Measurements from ENCODE around the gene PDE8B. TPM values are rescaled to one million over a fixed set of nuclear protein-coding genes. Genes with fewer than 3 reads are reported as not detected.

Gene PDE8B
- total RNA-seq, 3 donors from 2014 or later = 4.9 to 57.1 (median 8.6) TPM

DNA sequence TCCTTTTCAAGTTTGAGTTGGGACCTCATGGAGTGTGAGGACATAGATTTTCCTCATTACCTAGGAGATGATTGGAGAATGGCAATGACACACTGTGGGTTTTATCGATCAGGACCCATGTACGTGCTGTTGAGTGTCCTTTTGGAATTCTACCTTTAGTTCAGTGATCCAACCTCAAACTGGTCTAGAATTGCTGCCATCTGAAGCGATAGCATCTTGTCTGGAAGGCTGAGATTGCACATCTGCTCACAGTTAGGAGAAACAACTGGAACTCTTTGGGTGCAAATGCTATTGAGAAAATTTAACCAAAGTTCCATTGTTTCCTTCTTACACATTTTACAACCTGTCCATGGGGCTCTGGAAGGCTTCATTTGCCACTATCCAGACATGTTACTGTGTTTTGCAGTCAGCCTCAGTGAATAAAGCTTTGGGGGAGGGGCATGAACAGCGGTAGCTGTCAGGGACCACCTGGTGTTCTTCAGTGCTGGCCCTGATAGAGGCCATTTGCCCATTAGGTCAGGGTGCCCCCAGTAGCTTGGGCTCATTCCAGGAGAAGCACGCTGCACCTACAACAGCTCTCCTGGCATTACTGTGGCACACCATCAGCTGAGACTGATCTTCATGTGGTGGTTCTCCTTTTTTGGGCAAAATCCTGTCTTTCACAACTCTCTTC is 123.1 kb downstream of the PDE8B start:
- H3K4me3 ChIP-seq = no peak overlapping the region
- no peaks in the 10 kb centered on the region for H3K27me3 ChIP-seq
- no peak overlapping the region for H3K27ac ChIP-seq
- intact Hi-C loops (cut with DNase I; ENCODE audit: low total_unique reads) = loop anchor here (10.0 kb wide), 1 partner anchor 739 kb away; no protein-coding TSS in a partner anchor
- no peak for DNase-seq (ENCODE audit: low spot score in 2 of 2)
- no peaks in the 10 kb centered on the region for H3K4me1 ChIP-seq
- H3K9me3 ChIP-seq = no peaks in the 10 kb centered on the region
- no peaks in the 10 kb centered on the region for H3K36me3 ChIP-seq
- TF ChIP-seq POLR2AphosphoS5 (IDR thresholded peaks at IDR 0.05) (no peak), POLR2A (IDR thresholded peaks at IDR 0.05) (no peak)
- TF ChIP-seq, protein P1, sequence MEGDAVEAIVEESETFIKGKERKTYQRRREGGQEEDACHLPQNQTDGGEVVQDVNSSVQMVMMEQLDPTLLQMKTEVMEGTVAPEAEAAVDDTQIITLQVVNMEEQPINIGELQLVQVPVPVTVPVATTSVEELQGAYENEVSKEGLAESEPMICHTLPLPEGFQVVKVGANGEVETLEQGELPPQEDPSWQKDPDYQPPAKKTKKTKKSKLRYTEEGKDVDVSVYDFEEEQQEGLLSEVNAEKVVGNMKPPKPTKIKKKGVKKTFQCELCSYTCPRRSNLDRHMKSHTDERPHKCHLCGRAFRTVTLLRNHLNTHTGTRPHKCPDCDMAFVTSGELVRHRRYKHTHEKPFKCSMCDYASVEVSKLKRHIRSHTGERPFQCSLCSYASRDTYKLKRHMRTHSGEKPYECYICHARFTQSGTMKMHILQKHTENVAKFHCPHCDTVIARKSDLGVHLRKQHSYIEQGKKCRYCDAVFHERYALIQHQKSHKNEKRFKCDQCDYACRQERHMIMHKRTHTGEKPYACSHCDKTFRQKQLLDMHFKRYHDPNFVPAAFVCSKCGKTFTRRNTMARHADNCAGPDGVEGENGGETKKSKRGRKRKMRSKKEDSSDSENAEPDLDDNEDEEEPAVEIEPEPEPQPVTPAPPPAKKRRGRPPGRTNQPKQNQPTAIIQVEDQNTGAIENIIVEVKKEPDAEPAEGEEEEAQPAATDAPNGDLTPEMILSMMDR (IDR thresholded peaks at IDR 0.05) = no peak

DNA sequence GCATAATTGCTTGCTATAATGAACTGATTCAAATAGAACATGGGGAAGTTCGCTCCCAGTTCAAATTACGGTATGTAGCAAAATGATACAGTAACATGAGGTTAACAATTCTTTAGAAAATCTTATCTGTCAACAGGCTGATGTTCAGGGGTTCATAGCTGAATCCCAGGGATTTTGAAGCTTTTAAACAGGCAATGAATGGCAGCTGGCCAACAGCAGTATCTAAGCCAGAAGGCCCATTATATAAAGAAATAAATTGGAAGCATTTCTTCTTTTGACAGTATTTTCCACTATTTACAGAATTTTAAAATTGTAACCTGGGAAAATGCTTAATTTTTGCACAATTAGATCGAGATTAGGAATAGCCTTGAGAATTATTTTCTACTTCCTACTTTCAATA is 126.8 kb downstream of the PDE8B start:
- Histone ChIP-seq H3K27ac (no peak overlapping the region), H3K36me3 (no peaks in the 10 kb centered on the region), H3K9me3 (no peaks in the 10 kb centered on the region), H3K4me1 (no peaks in the 10 kb centered on the region), H3K27me3 (no peaks in the 10 kb centered on the region), H3K4me3 (no peak overlapping the region)
- intact Hi-C loops (cut with DNase I; ENCODE audit: low total_unique reads) = loop anchor here (10.0 kb wide), 1 partner anchor 742 kb away; no protein-coding TSS in a partner anchor
- TF ChIP-seq, protein P1 (IDR thresholded peaks at IDR 0.05) = no peak
- no peak for TF ChIP-seq POLR2AphosphoS5 (IDR thresholded peaks at IDR 0.05)
- TF ChIP-seq POLR2A (IDR thresholded peaks at IDR 0.05) = no peak
- no peak for DNase-seq (ENCODE audit: low spot score in 2 of 2)

DNA sequence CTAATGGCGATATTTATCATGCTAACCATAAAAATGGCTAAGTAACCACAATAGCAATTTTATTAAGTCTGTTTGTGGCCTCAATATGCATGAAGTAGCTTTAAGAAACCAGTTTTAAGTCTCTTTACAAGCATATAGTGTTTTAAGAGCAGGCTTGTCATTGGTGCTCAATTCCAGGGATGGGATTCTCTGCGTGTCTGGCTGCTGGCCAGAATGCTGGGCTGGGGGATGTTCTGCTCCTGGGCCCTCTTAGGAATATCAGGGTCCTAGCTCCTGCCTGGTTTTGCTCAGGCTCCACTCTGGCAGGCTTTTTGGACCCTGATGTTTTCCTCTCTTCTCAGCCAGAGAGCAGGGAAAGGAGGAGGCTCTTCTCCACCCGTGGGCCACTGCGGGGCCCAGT is 127.2 kb downstream of the PDE8B start:
- no peak for DNase-seq (ENCODE audit: low spot score in 2 of 2)
- intact Hi-C loops (cut with DNase I; ENCODE audit: low total_unique reads) = loop anchor here (10.0 kb wide), 1 partner anchor 743 kb away; no protein-coding TSS in a partner anchor
- H3K27ac ChIP-seq = no peak overlapping the region
- TF ChIP-seq POLR2AphosphoS5 (IDR thresholded peaks at IDR 0.05) (no peak), POLR2A (IDR thresholded peaks at IDR 0.05) (no peak)
- TF ChIP-seq, protein P1 (IDR thresholded peaks at IDR 0.05) = no peak
- H3K36me3 ChIP-seq = no peaks in the 10 kb centered on the region
- H3K27me3 ChIP-seq = no peaks in the 10 kb centered on the region
- H3K4me1 ChIP-seq = no peaks in the 10 kb centered on the region
- H3K4me3 ChIP-seq = no peak overlapping the region
- H3K9me3 ChIP-seq = no peaks in the 10 kb centered on the region

DNA sequence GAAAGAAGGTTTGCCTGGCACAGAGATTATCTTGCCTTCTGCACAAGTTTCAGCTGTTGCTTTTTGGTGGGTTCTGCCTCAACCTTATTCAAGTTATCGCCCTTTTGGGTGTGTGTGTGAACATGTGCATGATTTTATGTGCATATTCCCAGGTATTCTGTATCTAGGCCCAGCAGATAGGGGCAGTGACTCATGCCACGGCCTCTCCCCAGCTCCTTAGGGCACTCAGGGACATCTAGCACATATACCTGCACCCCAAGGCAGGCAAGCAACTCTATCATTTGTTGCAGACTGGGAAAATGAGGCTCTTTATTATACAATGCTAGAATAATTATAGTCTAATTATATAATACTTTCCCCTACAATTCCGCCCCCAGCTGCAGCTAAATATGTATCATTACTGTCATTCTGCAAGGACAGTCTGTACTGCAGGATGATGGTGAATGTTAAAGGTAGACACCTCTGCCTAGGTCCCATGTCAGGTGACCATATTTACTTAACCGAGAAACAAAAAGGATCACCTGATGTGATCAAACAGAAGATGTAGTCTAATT is 128.9 kb downstream of the PDE8B start:
- intact Hi-C loops (cut with DNase I; ENCODE audit: low total_unique reads) = loop anchor here (10.0 kb wide), 1 partner anchor 745 kb away; no protein-coding TSS in a partner anchor
- H3K27ac ChIP-seq = no peak overlapping the region
- TF ChIP-seq, protein P1 (IDR thresholded peaks at IDR 0.05) = no peak
- TF ChIP-seq POLR2AphosphoS5 (IDR thresholded peaks at IDR 0.05) (no peak), POLR2A (IDR thresholded peaks at IDR 0.05) (no peak)
- DNase-seq (ENCODE audit: low spot score in 2 of 2) = no peak
- no peaks in the 10 kb centered on the region for H3K36me3 ChIP-seq
- H3K9me3 ChIP-seq = no peaks in the 10 kb centered on the region
- no peaks in the 10 kb centered on the region for H3K27me3 ChIP-seq
- no peak overlapping the region for H3K4me3 ChIP-seq
- no peaks in the 10 kb centered on the region for H3K4me1 ChIP-seq

DNA sequence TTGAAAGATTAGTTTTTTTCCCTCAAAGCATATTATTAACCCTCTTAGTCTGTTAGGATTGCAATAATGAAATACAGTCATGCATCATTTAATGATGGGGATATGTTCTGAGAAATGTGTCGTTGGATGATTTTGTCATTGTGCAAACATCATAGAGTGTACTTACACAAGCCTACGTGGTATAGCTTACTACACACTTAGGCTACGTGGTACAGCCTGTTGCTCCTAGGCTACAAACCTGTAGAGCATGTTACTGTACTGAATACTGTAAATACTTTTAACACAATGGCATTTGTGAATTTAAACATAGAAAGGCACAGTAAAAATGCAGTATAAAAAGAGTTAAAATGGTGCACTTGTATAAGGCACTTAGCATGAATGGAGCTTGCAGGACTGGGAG is 132.7 kb downstream of the PDE8B start:
- Histone ChIP-seq H3K27ac (no peak overlapping the region), H3K27me3 (no peaks in the 10 kb centered on the region), H3K9me3 (no peaks in the 10 kb centered on the region), H3K36me3 (no peaks in the 10 kb centered on the region), H3K4me1 (no peaks in the 10 kb centered on the region), H3K4me3 (no peak overlapping the region)
- DNase-seq (ENCODE audit: low spot score in 2 of 2) = no peak
- TF ChIP-seq POLR2A (IDR thresholded peaks at IDR 0.05) = no peak
- TF ChIP-seq, protein P1 (IDR thresholded peaks at IDR 0.05) = no peak
- TF ChIP-seq POLR2AphosphoS5 (IDR thresholded peaks at IDR 0.05) = no peak
- intact Hi-C loops (cut with DNase I; ENCODE audit: low total_unique reads) = no loop called here
